SU-DHL-6 (cell line): Measurements from ENCODE around the gene NCKIPSD.

Experiments used
- CTCF ChIP-seq: fragments of 200-600 bp; sonication (generic); IDR thresholded peaks from one replicate; pipeline ENCODE4 v1.5.1; 2017; ENCODE audit warnings: antibody characterized with exemption, mild to moderate bottlenecking, low read length, moderate library complexity; ENCODE audit not compliant: insufficient read depth, poor library complexity, severe bottlenecking
- EZH2phosphoT487 ChIP-seq: fragments of 200-600 bp; sonication (generic), shearing (Covaris generic); conservative IDR thresholded peaks from 2 replicates; pipeline ENCODE4 v1.6.1; 2018; ENCODE audit warnings: mild to moderate bottlenecking, antibody characterized with exemption, low read length, moderate library complexity, mixed read lengths

- TF ChIP-seq CTCF, result no peak
- no peak for TF ChIP-seq EZH2phosphoT487
Observed at GRCh38 chr3:48702320-48702920, 16.7 kb upstream of the NCKIPSD start.
